K562 (cell line): Measurements from ENCODE around the gene CHRM1. TPM values are rescaled to one million over a fixed set of nuclear protein-coding genes. Genes with fewer than 3 reads are reported as not detected.

Experiments used
- ERF ChIP-seq: fragments of 450-650 bp; formaldehyde crosslinking; IDR thresholded peaks from 2 replicates; pipeline ENCODE4 v1.4.0; 2020; ENCODE audit warnings: mild to moderate bottlenecking, mixed read lengths
- ETS2 ChIP-seq: IDR thresholded peaks from 2 replicates; pipeline ENCODE4 v1.6.1; 2016; ENCODE audit warnings: borderline replicate concordance, missing genetic modification characterization, mild to moderate bottlenecking, moderate library complexity, missing compliant biosample characterization; ENCODE audit not compliant: poor library complexity, severe bottlenecking
- GABPB2 ChIP-seq: fragments of 250-450 bp; sonication (Bioruptor Pico); conservative IDR thresholded peaks from 2 replicates; pipeline ENCODE4 v1.5.1; 2021; ENCODE audit warnings: mild to moderate bottlenecking
- HEY1 ChIP-seq: fragments of 250-450 bp; sonication (Bioruptor Pico); IDR thresholded peaks from 2 replicates; pipeline ENCODE4 v1.5.0; 2020; ENCODE audit warnings: mild to moderate bottlenecking, moderate library complexity, borderline replicate concordance
- PBX2 ChIP-seq, 2 experiments: IDR thresholded peaks in 1 of 2; conservative IDR thresholded peaks in 1 of 2; 2 replicates each; pipeline ENCODE4 v1.6.1; 2016; ENCODE audit warnings: low read depth in 2 of 2, mild to moderate bottlenecking in 1 of 2, missing compliant biosample characterization in 1 of 2, missing genetic modification characterization in 1 of 2, moderate library complexity in 1 of 2
- PHB ChIP-seq: fragments of 250-450 bp; sonication (Bioruptor Pico); IDR thresholded peaks from 2 replicates; pipeline ENCODE4 v1.5.0; 2021
- RBM14 ChIP-seq: fragments of 200-400 bp; formaldehyde crosslinking; IDR thresholded peaks from 2 replicates; pipeline ENCODE4 v1.6.1; 2018; ENCODE audit warnings: low read depth, mild to moderate bottlenecking, low read length, moderate library complexity, borderline replicate concordance; ENCODE audit not compliant: insufficient read depth
- SMC3 ChIP-seq: conservative IDR thresholded peaks from 2 replicates; pipeline ENCODE4 v1.6.1; 2011; ENCODE audit warnings: low read depth, low read length, improper control_type of control experiment; ENCODE audit not compliant: insufficient read depth
- TCF7 ChIP-seq: sonication (generic); IDR thresholded peaks from 2 replicates; pipeline ENCODE4 v1.6.1; 2016; ENCODE audit warnings: antibody characterized with exemption, borderline replicate concordance
- ZBTB11 ChIP-seq, 3 experiments: fragments of 200-800 bp in 1 of 3; fragments of 250-450 bp in 1 of 3; fragments of 450-650 bp in 1 of 3; sonication (Bioruptor Pico) in 1 of 3; sonication (Bioruptor generic) in 1 of 3; formaldehyde crosslinking in 1 of 3; IDR thresholded peaks; 2 replicates each; pipeline versions ENCODE4 v1.6.1 to v1.8.0; 2016 to 2022; ENCODE audit warnings: mild to moderate bottlenecking in 2 of 3, missing genetic modification characterization in 2 of 3, missing compliant biosample characterization in 1 of 3, moderate library complexity in 1 of 3
- ZNF57 ChIP-seq: fragments of 450-650 bp; formaldehyde crosslinking; IDR thresholded peaks from 2 replicates; pipeline ENCODE4 v1.4.0; 2020; ENCODE audit warnings: mild to moderate bottlenecking, moderate library complexity
- polyA plus RNA-seq, 8 experiments: library from polyadenylated mRNA; depleted of rRNA in 4 of 8; stranded (reverse) in 5 of 8; unstranded in 3 of 8; fragments of >200 nt; fragmentation: Nextera tagmentation in 2 of 8; fragmentation: Illumina TruSeq in 1 of 8; extraction: Ambion mirVana in 2 of 8; extraction: Trizol in 1 of 8; gene quantifications; 2 replicates each; pipeline versions ENCODE4 v1.2.1 to v1.2.3, GENCODE V29; 2011 to 2014; ENCODE audit warnings: inconsistent platforms in 1 of 8, missing spikeins in 1 of 8
- total RNA-seq, 7 experiments: library from RNA; depleted of rRNA in 6 of 7; stranded (reverse); fragments of >200 nt in 6 of 7; fragmentation: Illumina TruSeq in 2 of 7; extraction: Trizol in 2 of 7; gene quantifications; 2 replicates each; pipeline versions ENCODE4 v1.2.1 to v1.2.3, GENCODE V29; 2011 to 2021; ENCODE audit warnings: low replicate concordance in 1 of 7

The CHRM1 gene
- total and polyA plus RNA-seq, 9 of the 15 experiments (the other 6 are each of a cell fraction or from before 2014, with no cell fraction given) = not detected

GRCh38 chr11:62889484-62890437 is 31.4 kb downstream of the CHRM1 start (continued):
- TF ChIP-seq ZBTB11 (CRISPR knock-in tag; IDR thresholded peaks at IDR 0.05) (0 out of 6 replicates have a peak, but pooled peaks of 1 of the 3 experiments have one; percentile 30), PBX2 (CRISPR knock-in tag; IDR thresholded peaks at IDR 0.05; ENCODE audit: low read depth) (peak; percentile 86), PBX2 (tag; conservative IDR thresholded peaks at IDR 0.05; ENCODE audit: low read depth) (peak; percentile 97), GABPB2 (peak; percentile 79; the same call in 1 of the 2 replicates), ETS2 (no peak), TCF7 (no peak), HEY1 (CRISPR knock-in tag) (peak; percentile 72), ERF (peak; percentile 17; the same call in 1 of the 2 replicates), ZNF57 (CRISPR knock-in tag) (peak; percentile 78; the same call in 1 of the 2 replicates), PHB (CRISPR knock-in tag) (peak; percentile 86), SMC3 (no peak), RBM14 (no peak)
